ENCODE measurements around the gene ABHD3.
A peak's percentile ranks its signal among the peaks of the same experiment; 100 is the strongest.
"Not testable (repeated sequence)": the region's sequence is repeated elsewhere in the genome, so short reads cannot be mapped to it uniquely, and the experiment has no call there.

Gene ABHD3

DNA sequence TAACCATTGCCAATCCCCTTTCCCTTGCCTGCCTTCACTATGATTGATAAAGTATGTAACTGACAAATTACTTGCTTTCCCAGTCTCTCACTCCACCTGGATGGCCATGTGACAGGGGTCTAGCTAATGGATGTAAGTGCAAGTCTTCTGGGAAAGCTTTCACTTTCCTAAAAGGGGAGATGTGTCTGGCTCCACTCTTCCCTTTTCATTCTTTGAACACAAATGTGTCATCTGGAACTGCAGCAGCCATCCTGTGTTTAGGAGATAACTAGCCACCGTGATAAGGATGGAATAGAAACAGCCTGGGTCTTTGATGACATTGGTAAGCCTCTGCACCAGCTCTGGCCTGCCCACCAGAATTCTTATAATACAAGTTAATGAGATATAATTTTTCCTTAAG, 54.3 kb downstream of the ABHD3 start:
- no peak for DNase-seq (ENCODE audit: low read depth)

GRCh38 chr18:21640375-21640774, 64.2 kb downstream of the ABHD3 start:
- DNase-seq (ENCODE audit: low read depth) = not testable (repeated sequence)

- no peak for DNase-seq (ENCODE audit: low read depth)
These were observed 65.8 kb downstream of the ABHD3 start for GRCh38 chr18:21638822-21639221.

DNA sequence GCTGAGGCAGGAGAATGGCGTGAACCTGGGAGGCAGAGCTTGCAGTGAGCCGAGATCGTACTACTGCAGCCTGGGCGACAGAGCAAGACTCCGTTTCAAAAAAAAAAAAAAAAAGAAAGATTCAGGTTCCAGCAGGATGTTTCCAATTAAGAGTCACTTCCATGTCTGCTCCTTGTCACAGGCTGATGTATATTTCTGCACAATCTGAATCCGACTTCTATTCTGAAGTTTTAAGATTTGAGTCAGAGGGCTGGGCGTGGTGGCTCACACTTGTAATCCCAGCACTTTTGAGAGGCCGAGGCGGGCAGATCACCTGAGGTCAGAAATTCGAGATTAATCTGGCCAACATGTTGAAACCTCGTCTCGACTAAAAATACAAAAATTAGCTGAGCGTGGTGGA, 67.8 kb downstream of the ABHD3 start:
- no peak for DNase-seq (ENCODE audit: low read depth)

- DNase-seq (ENCODE audit: low read depth) = no peak
These were observed 69.9 kb downstream of the ABHD3 start for GRCh38 chr18:21634588-21635199.

DNA sequence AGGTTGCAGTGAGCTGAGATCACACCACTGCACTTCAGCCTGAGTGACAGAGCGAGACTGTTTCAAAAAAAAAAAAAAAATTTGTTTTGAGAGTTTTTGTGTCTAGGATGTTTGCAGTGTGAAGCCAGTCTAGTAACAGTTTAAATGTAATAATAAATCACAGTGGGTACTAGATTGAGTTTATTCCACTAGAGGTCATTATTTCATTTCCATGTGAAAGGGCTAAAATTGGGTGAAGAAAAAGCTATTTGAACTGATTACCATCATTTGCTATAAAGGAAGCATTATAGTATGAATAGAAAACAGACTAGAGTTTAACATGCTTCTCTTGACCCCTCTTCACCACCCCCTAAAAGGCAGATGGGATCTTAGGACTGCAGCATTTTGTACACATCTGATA, 72.2 kb downstream of the ABHD3 start:
- no peak for DNase-seq (ENCODE audit: low read depth)

DNA sequence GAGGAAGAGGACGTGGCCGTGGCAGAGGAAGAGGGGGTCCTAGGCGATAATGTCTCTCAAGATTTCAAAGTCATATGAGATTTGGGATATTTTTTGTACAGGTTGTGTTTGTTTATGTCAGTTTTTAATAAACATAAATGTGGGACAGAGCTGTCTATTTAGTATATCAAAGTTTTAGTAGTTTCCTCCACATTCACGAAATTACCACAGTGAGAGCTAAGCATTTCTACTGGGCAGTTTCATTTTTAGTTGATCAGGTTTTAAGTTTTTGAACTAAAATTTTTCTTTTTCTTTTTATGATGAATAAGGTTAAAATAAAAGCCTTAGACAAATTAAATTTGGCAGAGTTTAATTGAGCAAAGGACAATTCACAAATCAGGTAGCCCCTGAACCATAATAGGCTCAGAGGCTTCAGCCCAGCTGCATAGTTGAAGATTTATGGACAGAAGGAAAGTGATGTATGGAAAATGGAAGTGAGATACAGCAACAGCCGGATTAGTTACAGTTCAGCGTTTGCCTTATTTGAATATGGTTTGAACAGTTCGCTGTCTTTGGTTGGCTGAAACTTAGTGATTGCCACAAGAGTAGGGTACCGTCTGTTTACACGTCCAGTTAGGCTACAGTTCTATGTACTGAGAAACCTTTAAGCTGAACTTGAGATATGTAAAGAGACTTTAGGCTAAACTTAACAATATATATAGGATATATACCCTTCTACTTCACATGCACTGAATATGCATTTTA, 75.3 kb downstream of the ABHD3 start:
- no peak for DNase-seq (ENCODE audit: low read depth)

GRCh38 chr18:21621640-21622039, 82.9 kb downstream of the ABHD3 start:
- DNase-seq (ENCODE audit: low read depth) = not testable (repeated sequence)

DNA sequence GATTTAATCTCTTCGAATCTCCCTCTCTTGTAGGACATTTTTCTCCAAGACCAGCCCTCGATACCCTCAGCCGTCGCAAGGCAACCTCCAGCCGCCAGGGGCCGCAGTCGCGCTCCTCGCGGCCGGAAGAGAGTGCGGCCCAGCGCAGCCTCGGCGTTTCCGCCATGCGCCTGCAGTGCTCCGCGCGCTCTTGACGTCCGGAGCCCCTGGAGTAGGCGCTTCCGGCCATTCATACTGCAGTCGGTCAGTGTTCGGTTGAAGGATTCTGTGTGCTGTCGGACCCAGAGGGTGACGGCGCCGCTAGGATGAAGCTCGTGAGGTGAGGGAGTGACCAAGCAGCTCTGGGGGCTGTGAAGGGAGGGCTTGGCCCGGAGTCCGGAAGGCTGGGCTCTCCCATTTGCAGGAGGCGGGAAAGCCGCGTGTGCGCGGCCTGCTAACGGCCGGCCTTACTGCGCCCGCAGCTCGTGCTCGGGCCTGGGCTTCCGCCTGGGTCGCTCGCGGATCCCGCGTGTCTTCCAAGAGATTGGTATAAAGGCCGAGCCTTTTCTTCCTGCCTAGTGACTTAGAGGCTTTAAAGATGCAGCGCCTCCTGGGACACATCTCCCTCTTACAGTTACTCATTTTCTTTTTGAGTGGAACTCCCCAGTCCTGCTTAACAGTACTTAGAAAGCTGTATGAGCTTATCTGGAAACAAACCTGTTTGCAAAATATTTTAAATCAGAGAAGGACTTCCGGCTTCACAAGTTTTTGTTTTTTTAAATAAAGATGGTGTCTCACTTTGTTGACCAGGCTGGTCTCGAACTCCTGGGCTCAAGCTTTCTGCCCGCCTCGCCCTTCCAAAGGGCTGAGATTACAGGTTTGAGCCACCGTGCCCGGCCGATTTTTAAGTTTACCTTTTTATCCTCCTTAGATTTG, 92.2 kb downstream of the ABHD3 start, which contains the start of gene SNRPD1:
SNRPD1 (plus strand) TSS at position 190 of the 915 bp plus-strand sequence; CDS start at position 306, 116 bp downstream.
- peak; percentile 77 for DNase-seq (ENCODE audit: low read depth)

- DNase-seq (ENCODE audit: low read depth) = not testable (repeated sequence)
These were observed 93.0 kb downstream of the ABHD3 start for GRCh38 chr18:21611401-21612124.

- no peak for DNase-seq (ENCODE audit: low read depth)
These were observed 99.4 kb downstream of the ABHD3 start for GRCh38 chr18:21605213-21605612.

DNA sequence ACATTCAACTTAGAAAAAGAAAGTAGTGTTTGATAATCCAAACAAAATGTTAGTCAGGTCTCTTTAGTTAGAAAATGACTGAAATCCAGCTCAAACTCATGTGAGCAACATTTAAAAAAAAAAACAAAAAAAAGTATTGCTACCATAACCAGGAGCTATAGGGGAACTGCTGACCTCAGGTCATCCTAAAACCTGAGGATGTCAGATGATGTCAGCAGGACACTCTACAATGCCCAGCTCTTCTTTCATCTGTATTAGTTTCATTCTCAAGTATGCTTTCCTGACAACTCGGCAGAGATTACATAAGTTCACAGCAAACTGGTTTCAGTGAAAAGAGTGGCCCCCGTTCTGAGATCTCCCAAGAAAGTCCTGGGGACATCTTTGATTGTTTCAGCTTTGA, 99.9 kb downstream of the ABHD3 start:
- no peak for DNase-seq (ENCODE audit: low read depth)

DNA sequence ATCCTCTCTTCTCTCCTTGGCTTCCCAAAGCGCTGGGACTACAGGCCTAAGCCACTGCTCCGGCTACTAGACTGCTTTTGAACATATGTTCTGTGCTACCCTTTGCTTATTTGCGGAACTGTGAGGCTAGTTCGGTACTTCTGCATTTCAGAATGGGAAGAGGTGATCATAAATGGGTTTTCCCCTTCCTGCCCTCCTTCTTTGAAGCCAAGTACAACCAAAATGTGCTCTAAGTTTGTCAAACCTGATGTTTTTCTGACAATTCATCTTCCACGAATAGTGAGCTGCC, 102.3 kb downstream of the ABHD3 start:
- DNase-seq (ENCODE audit: low read depth) = no peak
